Measurements from ENCODE around the gene ZNF580. TPM values are rescaled to one million over a fixed set of nuclear protein-coding genes. Genes with fewer than 3 reads are reported as not detected.

Gene ZNF580
- total and polyA plus RNA-seq, 2 of the 13 experiments (the other 11 are each of a cell fraction or from before 2014, with no cell fraction given) = 4.4 to 6.0 TPM

- Histone ChIP-seq H3K79me2 (ENCODE audit: insufficient read depth, low read length) (peaks cover 29% of the 10 kb centered on the region), H3K4me2 (ENCODE audit: low read depth, low read length) (no peak overlapping the region), H3K9ac (ENCODE audit: insufficient read depth, low read depth, low read length) (no peak overlapping the region), H3K27ac (ENCODE audit: extremely low read length, insufficient read depth, low read length) (no peak overlapping the region), H4K20me1 (ENCODE audit: insufficient read depth, low read length) (no peaks in the 10 kb centered on the region), H3K36me3 (replicated peaks in 1 of 2; ENCODE audit: control insufficient read depth in 1 of 2, insufficient read depth in 2 of 2, low read length in 2 of 2) (peaks cover 20 to 63% of the 10 kb centered on the region in 2 experiments), H3K4me1 (ENCODE audit: insufficient read depth, low read length) (peaks cover 63% of the 10 kb centered on the region), H3K4me3 (replicated peaks in 1 of 3; ENCODE audit: insufficient read depth in 1 of 3, low read depth in 2 of 3, low read length in 3 of 3) (no peak overlapping the region), H3K27me3 (ENCODE audit: control insufficient read depth in 1 of 2, insufficient read depth in 2 of 2, low read length in 2 of 2) (no peaks in the 10 kb centered on the region), H2AFZ (ENCODE audit: low read length) (no peak overlapping the region), H3K9me3 (ENCODE audit: low read length) (no peaks in the 10 kb centered on the region)
- DNase-seq (ENCODE audit: low spot score) (no peak), FAIRE-seq (no peak), ATAC-seq (no peak)
- ChIA-PET POLR2A (no interaction called here), CTCF (ENCODE audit: low intra/inter-chr PET ratio, low total read pairs) (no interaction called here)
- WGBS (ENCODE audit: low lambda C conversion rate) = 97% methylated on average over 6 of the region's 6 CpGs
- intact Hi-C loops (cut with micrococcal nuclease; ENCODE audit: unreplicated experiment) (no loop called here), in situ Hi-C loops (cut with HindIII; ENCODE audit: extremely low pct_ligation_motif_present, low pct_unique_long_range_greater_than_20kb) (no loop called here)
- no TSS peak for BruUV-seq (replicated peaks)
- TF ChIP-seq ZNF503 (CRISPR knock-in tag; IDR thresholded peaks at IDR 0.05) (no peak), LCORL (IDR thresholded peaks at IDR 0.05) (no peak), LCORL (CRISPR knock-in tag; IDR thresholded peaks at IDR 0.05) (no peak), ATF4 (CRISPR knock-in tag; IDR thresholded peaks at IDR 0.05) (no peak), KAT8 (CRISPR knock-in tag; IDR thresholded peaks at IDR 0.05) (no peak), ZNF274 (CRISPR knock-in tag; IDR thresholded peaks at IDR 0.05) (no peak), ZNF407 (CRISPR knock-in tag; IDR thresholded peaks at IDR 0.05; ENCODE audit: not compliant biosample characterization) (no peak), ZNF557 (CRISPR knock-in tag; IDR thresholded peaks at IDR 0.05) (no peak), GMEB1 (CRISPR knock-in tag; IDR thresholded peaks at IDR 0.05; ENCODE audit: borderline replicate concordance) (no peak), KLF6 (CRISPR knock-in tag; IDR thresholded peaks at IDR 0.05) (no peak), SNAPC2 (CRISPR knock-in tag; IDR thresholded peaks at IDR 0.05) (no peak), CHD4 (IDR thresholded peaks at IDR 0.05; ENCODE audit: borderline replicate concordance, low read length) (no peak), MTA1 (CRISPR knock-in tag; IDR thresholded peaks at IDR 0.05; ENCODE audit: borderline replicate concordance) (no peak)
Measured at GRCh38 chr19:55685776-55686175, 45.0 kb downstream of the ZNF580 start.
